Heart right ventricle (tissue), 16 donors: ENCODE results near the gene ABHD16A. TPM values are rescaled to one million over a fixed set of nuclear protein-coding genes. Genes with fewer than 3 reads are reported as not detected.

Experiments used
- ATAC-seq, 8 donors: fragments of 200-7000 bp; cut with Tn5 transposase; one replicate each; pipeline ENCODE4 v1.9.1; 2020; ENCODE audit warnings: mild to moderate bottlenecking in 8 of 8, moderate library complexity in 8 of 8, moderate number of reproducible peaks in 1 of 8
- DNase-seq, 2 donors: peaks; one replicate each; pipeline ENCODE4 v3.0.0-alpha.2; 2020
- H3K27ac ChIP-seq, 10 donors: fragments of 200-600 bp; sonication (generic) in 2 of 10; one replicate each; pipeline versions ENCODE4 v1.5.0 to v1.8.0; 2020 to 2022; ENCODE audit warnings: mild to moderate bottlenecking in 3 of 10
- H3K27me3 ChIP-seq, 7 donors: fragments of 200-600 bp; one replicate each; pipeline ENCODE4 v1.8.0; 2021 to 2022; ENCODE audit warnings: mild to moderate bottlenecking in 2 of 7
- H3K36me3 ChIP-seq, 9 donors: fragments of 200-600 bp; sonication (generic) in 1 of 9; one replicate each; pipeline versions ENCODE4 v1.5.0 to v1.8.0; 2020 to 2022; ENCODE audit warnings: mild to moderate bottlenecking in 2 of 9
- H3K4me1 ChIP-seq, 9 donors: fragments of 200-600 bp; sonication (generic) in 1 of 9; one replicate each; pipeline versions ENCODE4 v1.5.0 to v1.8.0; 2020 to 2022; ENCODE audit warnings: mild to moderate bottlenecking in 4 of 9
- H3K4me3 ChIP-seq, 10 donors: fragments of 200-600 bp; sonication (generic) in 2 of 10; one replicate each; pipeline versions ENCODE4 v1.5.0 to v1.8.0; 2020 to 2022; ENCODE audit warnings: mild to moderate bottlenecking in 7 of 10, moderate library complexity in 2 of 10
- H3K9me3 ChIP-seq, 11 donors: fragments of 200-600 bp in 10 of 11; sonication (generic) in 2 of 11; one replicate each; pipeline versions ENCODE4 v1.5.0 to v1.8.0; 2013 to 2022; ENCODE audit warnings: mild to moderate bottlenecking in 2 of 11, control low read depth in 1 of 11, moderate library complexity in 1 of 11
- WGBS, 2 donors: extraction: QIAGEN DNeasy Blood & Tissue Kit; methylation state at CpG; one replicate each; pipeline ENCODE4 v1.1.7; 2013; ENCODE audit warnings: inconsistent platforms in 1 of 2; 5-methylcytosine and 5-hydroxymethylcytosine counted together
- intact Hi-C, 10 donors: fragments of 100-400 bp; cut with DNase I; formaldehyde crosslinking; loops; one replicate each; pipeline versions ENCODE4 v1.11.1 to v1.14.2; 2022
- polyA plus RNA-seq, 2 donors: library from polyadenylated mRNA; stranded (reverse); fragments of 200-250 nt; gene quantifications; one replicate each; pipeline ENCODE4 v1.2.3, GENCODE V29; 2013
- total RNA-seq, 10 donors: library from RNA; stranded (reverse); fragmentation: NEBNext Ultra II Directional in 3 of 10; extraction: Animal tissue kit (Norgen Biotek cat#: 25700) in 3 of 10; gene quantifications; one replicate each; pipeline versions ENCODE4 v1.2.1 to v1.2.4, GENCODE V29; 2021 to 2023
- TF ChIP-seq, protein P1 (sequence below), 9 donors: fragments of 200-600 bp; sonication (generic) in 2 of 9; IDR thresholded peaks; one replicate each; pipeline versions ENCODE4 v1.5.0 to v1.8.0; 2021 to 2022; ENCODE audit warnings: antibody characterized with exemption in 9 of 9, mild to moderate bottlenecking in 5 of 9, moderate library complexity in 1 of 9
- donor health status: Arrhythmogenic right ventricular cardiomyopathy.
- donor health status: ischemic (EF 13 %, LVEDD 7.1; RV severe dilation, severe dysfunction).
- donor health status: healthy with polysubstance abuse.
- donor health status: DM: no; HTN: yes; CAD: no.
- donor health status: DM: no; HTN: no; CAD: no.
- donor health status: ischemic (EF 25% LVEDD 6.9; RV normal size, moderate dysfunction).
- donor health status: ischemic (EF 25% LVEDD 5.7; RV mildly dilated, moderate dysfunction).
- donor health status: healthy.
- donor health status: DM: yes; HTN: yes; CAD: no.
- donor health status: Ischemic cardiomyopathy.
- donor health status: ischemic (EF 35%, LVEDD 5.7; RV mildly dilated, moderate dysfunction).
- donor health status: nonischemic (EF 11% LVEDD 7.7; RV severe dilation, severe dysfunction).
- donor health status: DM: yes; HTN: yes; CAD: no.
- donor health status: PGD.
- donor health status: ischemic (EF 29% LVEDD 5.4; RV normal size, mild dysfunction).
- donor health status: nonischemic (EF 23%, LVEDD 6.1; RV moderate dilation, normal function).

Gene ABHD16A
- total and polyA plus RNA-seq, 12 donors, result 24.3 to 45.2 (median 28.7) TPM

DNA sequence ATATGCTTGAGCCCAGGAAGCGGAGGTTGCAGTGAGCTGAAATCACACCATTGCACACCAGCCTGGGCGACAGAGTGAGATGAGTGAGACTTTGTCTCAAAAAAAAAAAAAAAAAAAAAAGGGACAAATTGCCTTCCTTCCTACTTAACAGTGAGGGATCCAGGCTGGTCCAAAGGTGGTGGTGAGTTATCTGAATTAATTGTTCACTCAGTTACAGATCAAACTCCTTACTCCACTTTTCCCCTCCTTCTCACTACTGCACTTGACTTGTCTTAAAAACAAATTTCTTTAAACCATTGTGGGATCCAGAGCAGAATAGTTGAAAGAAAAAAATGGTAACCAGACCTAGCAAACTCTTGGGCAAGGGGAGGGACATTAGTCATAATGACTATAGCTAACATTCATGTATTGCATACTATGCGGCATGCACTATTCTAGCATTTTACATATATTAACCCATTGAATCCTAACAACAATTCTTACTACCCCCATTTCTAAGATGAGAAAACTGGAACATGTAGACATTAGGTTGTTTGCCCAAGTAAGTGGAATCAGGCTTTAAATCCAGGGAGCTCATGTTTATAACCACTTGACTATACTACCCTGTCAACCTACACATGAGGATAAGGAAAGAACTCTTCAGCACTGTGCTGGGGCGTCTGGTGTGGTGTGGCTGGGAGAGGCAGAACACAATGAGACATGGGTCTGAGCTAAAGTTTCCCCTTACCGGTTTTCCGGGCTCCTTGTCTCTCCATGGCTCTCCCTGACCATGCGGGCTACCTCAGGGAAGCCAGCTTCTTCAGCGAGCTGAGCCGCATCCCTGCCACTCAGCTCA lies 39.8 kb downstream of the ABHD16A start:
- WGBS, 2 donors, result 41 to 52% methylated on average over 9 of the region's 9 CpGs
- Histone ChIP-seq H3K9me3 (no peaks in the 10 kb centered on the region), H3K36me3 (peaks cover 0 to 44% (median 15%) of the 10 kb centered on the region in 9 donors), H3K4me3 (peak overlapping the region; percentile 56 to 98 (median 82)), H3K27me3 (no peaks in the 10 kb centered on the region), H3K4me1 (peaks cover 24 to 77% (median 71%) of the 10 kb centered on the region in 9 donors), H3K27ac (peak overlapping the region; percentile 49 to 98 (median 96))
- no peak for DNase-seq
- TF ChIP-seq, protein P1, sequence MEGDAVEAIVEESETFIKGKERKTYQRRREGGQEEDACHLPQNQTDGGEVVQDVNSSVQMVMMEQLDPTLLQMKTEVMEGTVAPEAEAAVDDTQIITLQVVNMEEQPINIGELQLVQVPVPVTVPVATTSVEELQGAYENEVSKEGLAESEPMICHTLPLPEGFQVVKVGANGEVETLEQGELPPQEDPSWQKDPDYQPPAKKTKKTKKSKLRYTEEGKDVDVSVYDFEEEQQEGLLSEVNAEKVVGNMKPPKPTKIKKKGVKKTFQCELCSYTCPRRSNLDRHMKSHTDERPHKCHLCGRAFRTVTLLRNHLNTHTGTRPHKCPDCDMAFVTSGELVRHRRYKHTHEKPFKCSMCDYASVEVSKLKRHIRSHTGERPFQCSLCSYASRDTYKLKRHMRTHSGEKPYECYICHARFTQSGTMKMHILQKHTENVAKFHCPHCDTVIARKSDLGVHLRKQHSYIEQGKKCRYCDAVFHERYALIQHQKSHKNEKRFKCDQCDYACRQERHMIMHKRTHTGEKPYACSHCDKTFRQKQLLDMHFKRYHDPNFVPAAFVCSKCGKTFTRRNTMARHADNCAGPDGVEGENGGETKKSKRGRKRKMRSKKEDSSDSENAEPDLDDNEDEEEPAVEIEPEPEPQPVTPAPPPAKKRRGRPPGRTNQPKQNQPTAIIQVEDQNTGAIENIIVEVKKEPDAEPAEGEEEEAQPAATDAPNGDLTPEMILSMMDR (IDR thresholded peaks at IDR 0.05), result no peak
- no peak for ATAC-seq
- intact Hi-C loops, result loop anchor here in 1 of 10 donors (10.0 kb wide), 1 partner anchor 1751 kb away; the partner anchor contains the start of genes CUTA and PHF1

DNA sequence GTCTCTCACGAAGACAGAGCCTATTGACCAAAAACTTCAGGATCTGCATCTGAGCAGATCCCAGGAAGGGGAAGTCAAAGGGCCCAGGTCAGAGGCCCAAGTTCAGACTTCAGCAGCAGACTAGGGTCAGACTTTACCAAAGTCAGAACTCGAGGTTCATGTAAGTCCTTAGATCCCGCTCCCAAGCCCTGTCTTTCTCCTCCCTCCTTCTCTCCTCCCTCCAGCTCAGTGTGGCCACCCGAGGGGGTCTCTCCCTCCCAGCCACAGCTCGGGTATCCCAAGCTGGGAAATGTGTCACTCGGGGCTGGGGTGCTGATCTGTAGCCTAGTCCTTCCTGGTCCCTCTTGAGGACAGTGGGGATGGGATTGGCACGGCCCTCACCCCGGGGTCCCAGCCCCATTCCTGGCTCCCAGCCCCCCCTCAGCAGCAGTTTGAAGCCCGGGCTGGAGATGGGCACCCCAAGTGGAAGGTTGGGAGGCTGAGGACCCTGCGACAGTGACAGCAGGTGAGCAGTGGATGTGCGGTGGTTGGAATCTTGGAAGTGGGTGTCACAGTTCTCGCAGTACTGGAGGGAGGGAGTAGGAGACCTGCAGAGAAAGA lies 40.9 kb downstream of the ABHD16A start:
- no peaks in the 10 kb centered on the region for H3K9me3 ChIP-seq
- H3K27ac ChIP-seq, result peak overlapping the region in 3 of 10 donors; percentile 31 to 94 (median 90)
- peaks cover 0 to 44% (median 4%) of the 10 kb centered on the region in 9 donors for H3K36me3 ChIP-seq
- intact Hi-C loops, result loop anchor here in 1 of 10 donors (10.0 kb wide), 1 partner anchor 1753 kb away; the partner anchor contains the start of genes CUTA and PHF1
- no peaks in the 10 kb centered on the region for H3K27me3 ChIP-seq
- no peak overlapping the region for H3K4me3 ChIP-seq
- TF ChIP-seq, protein P1 (IDR thresholded peaks at IDR 0.05), result no peak
- 90 to 93% methylated on average over 12 of the region's 12 CpGs for WGBS, 2 donors
- no peak for DNase-seq
- no peak for ATAC-seq
- H3K4me1 ChIP-seq, result peaks cover 27 to 79% (median 69%) of the 10 kb centered on the region in 9 donors

DNA sequence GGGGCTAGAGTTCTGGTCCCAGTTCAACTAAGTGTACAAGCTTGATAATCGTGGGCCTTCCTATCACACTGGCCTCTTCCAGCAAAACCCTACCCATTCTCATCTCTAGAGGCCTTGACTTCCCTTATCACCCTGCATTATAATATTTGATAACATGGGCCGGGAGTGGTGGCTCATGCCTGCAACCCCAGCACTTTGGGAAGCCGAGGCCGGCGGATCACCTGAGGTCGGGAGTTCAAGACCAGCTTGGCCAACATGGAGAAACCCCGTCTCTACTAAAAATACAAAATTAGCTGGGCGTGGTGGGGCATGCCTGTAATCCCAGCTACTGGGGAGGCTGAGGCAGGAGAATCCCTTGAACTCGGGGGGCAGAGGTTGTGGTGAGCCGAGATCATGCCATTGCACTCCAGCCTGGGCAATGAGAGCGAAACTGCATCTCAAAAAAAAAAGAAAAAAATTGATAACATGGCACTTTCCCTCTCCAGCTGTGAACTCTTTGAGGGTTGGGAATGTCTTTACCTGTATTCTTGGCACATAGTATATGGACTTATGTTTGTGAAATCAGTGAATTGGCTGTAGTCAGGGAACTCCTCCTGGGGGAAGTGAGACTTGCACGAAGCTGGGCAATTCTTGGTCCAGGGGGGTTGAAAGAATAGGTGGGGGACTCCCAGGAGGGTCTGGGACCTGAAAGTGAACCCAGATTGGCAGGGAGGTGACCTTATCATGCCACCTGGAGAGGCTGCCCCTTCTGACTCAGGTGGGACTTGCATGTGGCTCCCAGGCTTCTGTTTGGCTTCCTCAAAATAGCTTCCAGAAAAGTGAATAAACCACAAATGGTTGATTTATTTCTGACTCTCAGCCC lies 41.6 kb downstream of the ABHD16A start:
- Histone ChIP-seq H3K4me1 (peaks cover 27 to 75% (median 61%) of the 10 kb centered on the region in 9 donors), H3K4me3 (peak overlapping the region in 8 of 10 donors; percentile 74 to 94 (median 87)), H3K27ac (peak overlapping the region in 9 of 10 donors; percentile 88 to 98 (median 94)), H3K27me3 (no peaks in the 10 kb centered on the region), H3K9me3 (no peaks in the 10 kb centered on the region), H3K36me3 (peaks cover 0 to 46% (median 4%) of the 10 kb centered on the region in 9 donors)
- TF ChIP-seq, protein P1 (IDR thresholded peaks at IDR 0.05), result no peak
- no peak for DNase-seq
- 74 to 76% methylated on average over 12 of the region's 12 CpGs for WGBS, 2 donors
- intact Hi-C loops, result loop anchor here in 1 of 10 donors (10.0 kb wide), 1 partner anchor 1753 kb away; the partner anchor contains the start of genes CUTA and PHF1
- no peak for ATAC-seq
